22Rv1 (cell line): ENCODE data around the gene NSUN2.

Experiments used
- CTCF ChIP-seq: fragments of 450-650 bp; IDR thresholded peaks from 2 replicates; pipeline ENCODE4 v1.5.1; 2017; ENCODE audit warnings: mild to moderate bottlenecking
- ZFX ChIP-seq: fragments of 450-650 bp; IDR thresholded peaks from 2 replicates; pipeline ENCODE4 v1.6.1; 2017; ENCODE audit warnings: antibody characterized with exemption, borderline replicate concordance

- no peak for TF ChIP-seq CTCF
- TF ChIP-seq ZFX: no peak
These were observed 813 bp upstream of the NSUN2 start for GRCh38 chr5:6633469-6634245.
